HepG2 (cell line): ENCODE data around the gene PGC. TPM values are rescaled to one million over a fixed set of nuclear protein-coding genes. Genes with fewer than 3 reads are reported as not detected.

Source experiments
- AHDC1 ChIP-seq: sonication (generic); formaldehyde crosslinking; IDR thresholded peaks from 2 replicates; pipeline ENCODE4 v1.5.1; 2020; ENCODE audit warnings: mild to moderate bottlenecking, missing genetic modification reagents, borderline replicate concordance
- GPN1 ChIP-seq: sonication (generic); formaldehyde crosslinking; IDR thresholded peaks from 2 replicates; pipeline ENCODE4 v1.5.1; 2020; ENCODE audit warnings: missing genetic modification reagents, borderline replicate concordance
- GZF1 ChIP-seq: sonication (generic); formaldehyde crosslinking; IDR thresholded peaks from 2 replicates; pipeline ENCODE4 v1.5.1; 2020; ENCODE audit warnings: mild to moderate bottlenecking, missing genetic modification reagents
- IRF2 ChIP-seq: IDR thresholded peaks from 2 replicates; pipeline ENCODE4 v1.6.1; 2018; ENCODE audit warnings: missing genetic modification reagents, missing compliant biosample characterization
- JUN ChIP-seq: sonication (generic); formaldehyde crosslinking; IDR thresholded peaks from 2 replicates; pipeline ENCODE4 v1.4.0; 2020; ENCODE audit warnings: mild to moderate bottlenecking, missing genetic modification reagents
- KAT7 ChIP-seq: IDR thresholded peaks from 2 replicates; pipeline ENCODE4 v1.6.1; 2018; ENCODE audit warnings: borderline replicate concordance, missing compliant biosample characterization
- KDM1A ChIP-seq: IDR thresholded peaks from 2 replicates; pipeline ENCODE4 v1.6.1; 2016; ENCODE audit warnings: missing compliant biosample characterization
- MAFK ChIP-seq, 2 experiments: IDR thresholded peaks in 1 of 2; conservative IDR thresholded peaks in 1 of 2; 2 replicates each; pipeline ENCODE4 v1.6.1; 2011; ENCODE audit warnings: improper control_type of control experiment in 2 of 2, low read length in 2 of 2
- NFIB ChIP-seq: sonication (generic); formaldehyde crosslinking; IDR thresholded peaks from 2 replicates; pipeline ENCODE4 v1.9.0; 2021; ENCODE audit warnings: missing genetic modification reagents, mild to moderate bottlenecking, borderline replicate concordance
- SIN3B ChIP-seq: fragments of 150-350 bp; IDR thresholded peaks from 2 replicates; pipeline ENCODE4 v1.6.1; 2014; ENCODE audit warnings: low read length
- SOX5 ChIP-seq: IDR thresholded peaks from 2 replicates; pipeline ENCODE4 v1.6.1; 2016; ENCODE audit warnings: borderline replicate concordance
- STAT5B ChIP-seq: sonication (generic); formaldehyde crosslinking; IDR thresholded peaks from 2 replicates; pipeline ENCODE4 v1.4.0; 2020; ENCODE audit warnings: missing genetic modification reagents
- TEAD3 ChIP-seq: optimal IDR thresholded peaks from 2 replicates; pipeline ENCODE3; 2016; ENCODE audit warnings: borderline replicate concordance
- ZFP36 ChIP-seq: fragments of 150-350 bp; IDR thresholded peaks from 2 replicates; pipeline ENCODE4 v1.6.1; 2018; ENCODE audit warnings: borderline replicate concordance, low read length, low read depth; ENCODE audit not compliant: partially characterized antibody
- ZMYM3 ChIP-seq: sonication (generic); formaldehyde crosslinking; IDR thresholded peaks from 2 replicates; pipeline ENCODE4 v1.5.1; 2020; ENCODE audit warnings: mild to moderate bottlenecking, missing genetic modification reagents
- ZNF333 ChIP-seq: sonication (generic); formaldehyde crosslinking; IDR thresholded peaks from 2 replicates; pipeline ENCODE4 v1.4.0; 2020; ENCODE audit warnings: mild to moderate bottlenecking, missing genetic modification reagents, borderline replicate concordance
- ZNF350 ChIP-seq: sonication (generic); formaldehyde crosslinking; IDR thresholded peaks from 2 replicates; pipeline ENCODE4 v1.4.0; 2020; ENCODE audit warnings: mild to moderate bottlenecking, low read depth, missing genetic modification reagents, borderline replicate concordance
- ZNF484 ChIP-seq: sonication (generic); formaldehyde crosslinking; IDR thresholded peaks from 2 replicates; pipeline ENCODE4 v1.5.1; 2020; ENCODE audit warnings: mild to moderate bottlenecking, low read depth, missing genetic modification reagents, borderline replicate concordance
- ZNF543 ChIP-seq: sonication (generic); formaldehyde crosslinking; IDR thresholded peaks from 2 replicates; pipeline ENCODE4 v1.4.0; 2020; ENCODE audit warnings: mild to moderate bottlenecking, missing genetic modification reagents
- ZNF740 ChIP-seq: sonication (generic); formaldehyde crosslinking; IDR thresholded peaks from 2 replicates; pipeline ENCODE4 v1.4.0; 2020; ENCODE audit warnings: missing genetic modification reagents
- ZNF784 ChIP-seq: sonication (generic); formaldehyde crosslinking; IDR thresholded peaks from 2 replicates; pipeline ENCODE4 v1.5.1; 2020; ENCODE audit warnings: missing genetic modification reagents, mild to moderate bottlenecking, borderline replicate concordance
- ZSCAN9 ChIP-seq: IDR thresholded peaks from 2 replicates; pipeline ENCODE4 v1.6.1; 2016; ENCODE audit warnings: borderline replicate concordance
- polyA plus RNA-seq, 8 experiments: library from polyadenylated mRNA; depleted of rRNA in 3 of 8; stranded (reverse) in 7 of 8; unstranded in 1 of 8; fragments of >200 nt; fragmentation: Illumina TruSeq in 4 of 8; extraction: Trizol in 4 of 8; gene quantifications; 2 replicates each; pipeline versions ENCODE4 v1.2.1 to v1.2.3, GENCODE V29; 2011 to 2016; ENCODE audit warnings: low read depth in 4 of 8, missing spikeins in 1 of 8, mixed read lengths in 1 of 8; ENCODE audit not compliant: insufficient read depth in 1 of 8
- total RNA-seq, 5 experiments: library from RNA; depleted of rRNA; stranded (reverse); fragments of >200 nt; fragmentation: Illumina TruSeq; extraction: Trizol; gene quantifications; 2 replicates each; pipeline ENCODE4 v1.2.3, GENCODE V29; 2016; ENCODE audit warnings: low read depth in 1 of 5

PGC gene
- total and polyA plus RNA-seq, 2 of the 13 experiments (the other 11 are each of a cell fraction or from before 2014, with no cell fraction given) = 426 to 502 TPM

GRCh38 chr6:41728073-41728936 is 18.9 kb downstream of the PGC start (continued):
- no peak for TF ChIP-seq AHDC1
- TF ChIP-seq GPN1 (CRISPR knock-in tag) = no peak
- TF ChIP-seq SIN3B = no peak
- 0 out of 2 replicates have a peak, but pooled peaks have one; percentile 14 for TF ChIP-seq IRF2 (CRISPR knock-in tag)
- no peak for TF ChIP-seq ZNF484 (CRISPR knock-in tag)
- TF ChIP-seq STAT5B (CRISPR knock-in tag) = no peak
- TF ChIP-seq NFIB (CRISPR knock-in tag) = no peak
- 0 out of 2 replicates have a peak, but pooled peaks have one; percentile 8 for TF ChIP-seq GZF1 (CRISPR knock-in tag)
- no peak for TF ChIP-seq KDM1A (CRISPR knock-in tag)
- TF ChIP-seq ZNF784 (CRISPR knock-in tag) = 0 out of 2 replicates have a peak, but pooled peaks have one; percentile 31
- 0 out of 2 replicates have a peak, but pooled peaks have one; percentile 13 for TF ChIP-seq JUN (CRISPR knock-in tag)
- TF ChIP-seq TEAD3 (CRISPR knock-in tag) = peak; percentile 6
- TF ChIP-seq ZSCAN9 (CRISPR knock-in tag) = 0 out of 2 replicates have a peak, but pooled peaks have one; percentile 16
- peak; percentile 76 for TF ChIP-seq ZNF350 (CRISPR knock-in tag)
- TF ChIP-seq MAFK (conservative IDR thresholded peaks at IDR 0.05 in 1 of 2, IDR thresholded peaks at IDR 0.05 in 1 of 2; ENCODE audit: low read length in 2 of 2) = no peak
- 0 out of 2 replicates have a peak, but pooled peaks have one; percentile 35 for TF ChIP-seq ZMYM3 (CRISPR knock-in tag)
- TF ChIP-seq SOX5 = peak; percentile 44; the same call in 1 of the 2 replicates
- TF ChIP-seq KAT7 = no peak
- TF ChIP-seq ZNF333 = no peak
- peak; percentile 69 for TF ChIP-seq ZNF740 (CRISPR knock-in tag)
- TF ChIP-seq ZFP36 = no peak
- 0 out of 2 replicates have a peak, but pooled peaks have one; percentile 20 for TF ChIP-seq ZNF543 (CRISPR knock-in tag)
